Vagina (tissue), 2 donors: Measurements from ENCODE around the gene AHR.

Source experiments
- POLR2AphosphoS5 ChIP-seq, 2 donors: sonication (generic); formaldehyde crosslinking; IDR thresholded peaks; one replicate each; pipeline ENCODE4 v1.9.0; 2017; ENCODE audit warnings: antibody characterized with exemption in 2 of 2, mild to moderate bottlenecking in 2 of 2, low read depth in 1 of 2; ENCODE audit not compliant: insufficient read depth in 1 of 2
- TF ChIP-seq, protein P1 (sequence below), 3 experiments: fragments of 450-650 bp in 2 of 3; fragments of 200-600 bp in 1 of 3; sonication (generic) in 1 of 3; IDR thresholded peaks; one replicate each; pipeline ENCODE4 v1.5.1; 2017 to 2019; ENCODE audit warnings: antibody characterized with exemption in 3 of 3, mild to moderate bottlenecking in 2 of 3, moderate library complexity in 2 of 3

DNA sequence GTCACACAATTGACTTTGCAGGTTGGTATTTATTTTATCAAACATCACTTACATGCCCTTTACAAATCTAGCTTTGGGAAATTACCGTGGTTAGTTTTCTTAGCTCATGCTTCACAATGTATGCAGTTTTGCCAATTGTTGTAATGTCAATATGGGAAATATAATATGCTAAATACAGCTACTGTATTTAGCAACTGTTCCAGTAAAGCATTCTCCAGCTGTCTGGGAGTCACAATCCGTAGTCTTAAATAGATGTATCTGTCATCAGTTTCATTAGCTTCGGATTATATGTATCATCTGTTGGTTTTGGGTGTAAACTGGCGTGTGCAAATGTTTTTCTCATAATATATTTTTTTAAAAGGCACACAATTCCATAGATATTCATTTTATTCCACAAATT, 19.4 kb upstream of the AHR start:
- TF ChIP-seq, protein P1, sequence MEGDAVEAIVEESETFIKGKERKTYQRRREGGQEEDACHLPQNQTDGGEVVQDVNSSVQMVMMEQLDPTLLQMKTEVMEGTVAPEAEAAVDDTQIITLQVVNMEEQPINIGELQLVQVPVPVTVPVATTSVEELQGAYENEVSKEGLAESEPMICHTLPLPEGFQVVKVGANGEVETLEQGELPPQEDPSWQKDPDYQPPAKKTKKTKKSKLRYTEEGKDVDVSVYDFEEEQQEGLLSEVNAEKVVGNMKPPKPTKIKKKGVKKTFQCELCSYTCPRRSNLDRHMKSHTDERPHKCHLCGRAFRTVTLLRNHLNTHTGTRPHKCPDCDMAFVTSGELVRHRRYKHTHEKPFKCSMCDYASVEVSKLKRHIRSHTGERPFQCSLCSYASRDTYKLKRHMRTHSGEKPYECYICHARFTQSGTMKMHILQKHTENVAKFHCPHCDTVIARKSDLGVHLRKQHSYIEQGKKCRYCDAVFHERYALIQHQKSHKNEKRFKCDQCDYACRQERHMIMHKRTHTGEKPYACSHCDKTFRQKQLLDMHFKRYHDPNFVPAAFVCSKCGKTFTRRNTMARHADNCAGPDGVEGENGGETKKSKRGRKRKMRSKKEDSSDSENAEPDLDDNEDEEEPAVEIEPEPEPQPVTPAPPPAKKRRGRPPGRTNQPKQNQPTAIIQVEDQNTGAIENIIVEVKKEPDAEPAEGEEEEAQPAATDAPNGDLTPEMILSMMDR (IDR thresholded peaks at IDR 0.05): no peak
- no peak for TF ChIP-seq POLR2AphosphoS5 (IDR thresholded peaks at IDR 0.05; ENCODE audit: insufficient read depth in 1 of 2, low read depth in 1 of 2)
